WTC11 (cell line): ENCODE data around the gene P3H3. TPM values are rescaled to one million over a fixed set of nuclear protein-coding genes. Genes with fewer than 3 reads are reported as not detected.
A peak's percentile ranks its signal among the peaks of the same experiment; 100 is the strongest.

Source experiments
- ATAC-seq: fragments of 200-7000 bp; cut with Tn5 transposase; 2 replicates; pipeline ENCODE4 v1.10.0; 2021; ENCODE audit warnings: mild to moderate bottlenecking, moderate library complexity
- CTCF ChIA-PET: fragments of 300-600 bp; sonication (Branson Sonifier 250); formaldehyde crosslinking; loops from one replicate; lab custom pipeline; 2021; ENCODE audit warnings: antibody characterized with exemption; lab: Charles Lee
- POLR2A ChIA-PET: fragments of 350-600 bp; sonication (Branson Sonifier 250); formaldehyde crosslinking; loops from one replicate; lab custom pipeline; 2021; ENCODE audit warnings: antibody characterized with exemption; lab: Charles Lee
- DNase-seq: peaks from one replicate; pipeline ENCODE4 v3.0.0; 2021; ENCODE audit warnings: low spot score
- H3K27ac Mint-ChIP-seq: 2 replicates; pipeline ENCODE4 v1.8.0; 2021; ENCODE audit warnings: mixed read lengths
- H3K27me3 Mint-ChIP-seq: 2 replicates; pipeline ENCODE4 v1.8.0; 2021; ENCODE audit warnings: low read depth, mild to moderate bottlenecking, moderate library complexity, mixed read lengths
- H3K36me3 Mint-ChIP-seq: 2 replicates; pipeline ENCODE4 v1.8.0; 2021; ENCODE audit warnings: mixed read lengths
- H3K4me1 Mint-ChIP-seq: 2 replicates; pipeline ENCODE4 v1.8.0; 2022; ENCODE audit warnings: mixed read lengths
- H3K4me3 Mint-ChIP-seq: 2 replicates; pipeline ENCODE4 v1.8.0; 2021; ENCODE audit warnings: mild to moderate bottlenecking, moderate library complexity, mixed read lengths
- H3K9me3 Mint-ChIP-seq: 2 replicates; pipeline ENCODE4 v1.8.0; 2021; ENCODE audit warnings: mixed read lengths
- ARID4B ChIP-seq: sonication (generic); formaldehyde crosslinking; IDR thresholded peaks from 2 replicates; pipeline ENCODE4 v1.8.0; 2023; ENCODE audit warnings: missing genetic modification reagents, mild to moderate bottlenecking, borderline replicate concordance
- CREM ChIP-seq: sonication (generic); formaldehyde crosslinking; IDR thresholded peaks from 2 replicates; pipeline ENCODE4 v1.8.1; 2022; ENCODE audit warnings: mild to moderate bottlenecking, missing genetic modification reagents, moderate library complexity
- FOXJ3 ChIP-seq: sonication (generic); formaldehyde crosslinking; IDR thresholded peaks from 2 replicates; pipeline ENCODE4 v1.9.0; 2021; ENCODE audit warnings: missing genetic modification reagents, mild to moderate bottlenecking, borderline replicate concordance
- FOXP4 ChIP-seq: sonication (generic); formaldehyde crosslinking; IDR thresholded peaks from 2 replicates; pipeline ENCODE4 v1.8.0; 2022; ENCODE audit warnings: mild to moderate bottlenecking, missing genetic modification reagents
- GRHL2 ChIP-seq: fragments of 250-450 bp; sonication (Bioruptor Pico); IDR thresholded peaks from 2 replicates; pipeline ENCODE4 v1.8.0; 2022; ENCODE audit warnings: mild to moderate bottlenecking, moderate library complexity; ENCODE audit not compliant: insufficient replicate concordance, severe bottlenecking
- NFATC4 ChIP-seq: fragments of 250-450 bp; sonication (Bioruptor Pico); IDR thresholded peaks from 2 replicates; pipeline ENCODE4 v1.9.0; 2021; ENCODE audit warnings: mild to moderate bottlenecking
- NR3C1 ChIP-seq: sonication (generic); formaldehyde crosslinking; conservative IDR thresholded peaks from 2 replicates; pipeline ENCODE4 v1.8.1; 2023; ENCODE audit warnings: low read depth, mild to moderate bottlenecking, missing genetic modification reagents
- SMAD3 ChIP-seq: sonication (generic); formaldehyde crosslinking; IDR thresholded peaks from 2 replicates; pipeline ENCODE4 v1.8.0; 2022; ENCODE audit warnings: missing genetic modification reagents, mild to moderate bottlenecking, borderline replicate concordance
- TEAD1 ChIP-seq: sonication (generic); formaldehyde crosslinking; IDR thresholded peaks from 2 replicates; pipeline ENCODE4 v1.8.0; 2022; ENCODE audit warnings: mild to moderate bottlenecking, missing genetic modification reagents
- TP53 ChIP-seq: sonication (generic); formaldehyde crosslinking; IDR thresholded peaks from 2 replicates; pipeline ENCODE4 v1.8.1; 2023; ENCODE audit warnings: mild to moderate bottlenecking, missing genetic modification reagents
- ZBTB43 ChIP-seq: sonication (generic); formaldehyde crosslinking; IDR thresholded peaks from 2 replicates; pipeline ENCODE4 v1.8.1; 2023; ENCODE audit warnings: mild to moderate bottlenecking, missing genetic modification reagents
- ZNF232 ChIP-seq: sonication (generic); formaldehyde crosslinking; IDR thresholded peaks from 2 replicates; pipeline ENCODE4 v1.8.0; 2022; ENCODE audit warnings: mild to moderate bottlenecking, missing genetic modification reagents
- ZNF263 ChIP-seq: sonication (generic); formaldehyde crosslinking; IDR thresholded peaks from 2 replicates; pipeline ENCODE4 v1.8.1; 2022; ENCODE audit warnings: low read depth, mild to moderate bottlenecking, moderate library complexity, missing genetic modification reagents
- ZNF396 ChIP-seq: fragments of 250-450 bp; sonication (Bioruptor Pico); IDR thresholded peaks from 2 replicates; pipeline ENCODE4 v1.8.0; 2021; ENCODE audit warnings: mild to moderate bottlenecking, moderate library complexity, borderline replicate concordance
- total RNA-seq: library from RNA; stranded (reverse); gene quantifications from 3 replicates; pipeline ENCODE4 v1.2.3, GENCODE V29; 2021
- TF ChIP-seq, protein P1 (sequence below): fragments of 250-450 bp; sonication (Bioruptor Pico); IDR thresholded peaks from 2 replicates; pipeline ENCODE4 v1.9.0; 2021; ENCODE audit warnings: mild to moderate bottlenecking, borderline replicate concordance
- TF ChIP-seq, protein P2 (sequence below): fragments of 250-450 bp; sonication (Bioruptor Pico); IDR thresholded peaks from 2 replicates; pipeline ENCODE4 v1.9.0; 2021; ENCODE audit warnings: mild to moderate bottlenecking
- TF ChIP-seq, protein P3 (sequence below): sonication (generic); formaldehyde crosslinking; IDR thresholded peaks from 2 replicates; pipeline ENCODE4 v1.8.0; 2022; ENCODE audit warnings: missing genetic modification reagents

Gene P3H3
- total RNA-seq, 1 experiment from 2014 or later: 50.7 TPM

DNA sequence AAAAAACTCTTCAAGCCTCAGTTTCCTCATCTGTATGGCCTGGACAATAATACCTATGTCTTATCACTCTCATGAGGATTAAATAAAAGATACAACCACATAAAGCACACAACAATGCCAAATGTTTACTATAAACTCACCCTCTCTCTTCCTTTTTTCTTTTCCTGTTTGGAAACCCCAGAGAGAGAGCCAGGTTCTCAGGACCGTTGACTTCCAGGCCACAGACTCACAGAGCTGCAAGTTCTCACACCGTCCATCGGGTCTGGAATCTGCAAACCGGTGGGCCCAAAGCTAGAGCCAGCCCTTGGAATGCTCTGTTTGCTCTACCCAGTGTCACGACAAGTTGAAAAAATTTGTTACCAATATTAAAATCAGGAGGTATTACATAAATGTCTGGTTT lies 43.4 kb upstream of the P3H3 start (continued):
- no peak for TF ChIP-seq TEAD1 (CRISPR knock-in tag)

- Mint-ChIP-seq H3K4me1 (peaks cover 19% of the 10 kb centered on the region), H3K4me3 (no peak overlapping the region), H3K27ac (peak overlapping the region; percentile 47; the same call in 1 of the 2 replicates), H3K9me3 (no peaks in the 10 kb centered on the region), H3K36me3 (no peaks in the 10 kb centered on the region), H3K27me3 (peaks cover 3% of the 10 kb centered on the region)
- ChIA-PET CTCF (interaction anchor here (0.9 kb wide), 1 partner anchor 34 kb away, joined by 3 read pairs; the partner anchor contains the start of gene MLF2), POLR2A (interaction anchor here (0.6 to 1.0 kb wide), 2 partner anchors 97 to 119 kb away, joined by 3 read pairs; partner anchors contain the start of gene ZNF384)
- ATAC-seq (peak; percentile 59), DNase-seq (no peak)
- TF ChIP-seq CREM (CRISPR knock-in tag) (no peak), ZNF232 (CRISPR knock-in tag) (no peak), SMAD3 (CRISPR knock-in tag) (no peak), TP53 (CRISPR knock-in tag) (no peak), ZNF263 (CRISPR knock-in tag) (no peak), ZBTB43 (no peak), NR3C1 (CRISPR knock-in tag) (no peak), NFATC4 (no peak), GRHL2 (no peak), ARID4B (CRISPR knock-in tag) (no peak), ZNF396 (CRISPR knock-in tag) (no peak), FOXJ3 (no peak), FOXP4 (CRISPR knock-in tag) (no peak)
- TF ChIP-seq, protein P1, sequence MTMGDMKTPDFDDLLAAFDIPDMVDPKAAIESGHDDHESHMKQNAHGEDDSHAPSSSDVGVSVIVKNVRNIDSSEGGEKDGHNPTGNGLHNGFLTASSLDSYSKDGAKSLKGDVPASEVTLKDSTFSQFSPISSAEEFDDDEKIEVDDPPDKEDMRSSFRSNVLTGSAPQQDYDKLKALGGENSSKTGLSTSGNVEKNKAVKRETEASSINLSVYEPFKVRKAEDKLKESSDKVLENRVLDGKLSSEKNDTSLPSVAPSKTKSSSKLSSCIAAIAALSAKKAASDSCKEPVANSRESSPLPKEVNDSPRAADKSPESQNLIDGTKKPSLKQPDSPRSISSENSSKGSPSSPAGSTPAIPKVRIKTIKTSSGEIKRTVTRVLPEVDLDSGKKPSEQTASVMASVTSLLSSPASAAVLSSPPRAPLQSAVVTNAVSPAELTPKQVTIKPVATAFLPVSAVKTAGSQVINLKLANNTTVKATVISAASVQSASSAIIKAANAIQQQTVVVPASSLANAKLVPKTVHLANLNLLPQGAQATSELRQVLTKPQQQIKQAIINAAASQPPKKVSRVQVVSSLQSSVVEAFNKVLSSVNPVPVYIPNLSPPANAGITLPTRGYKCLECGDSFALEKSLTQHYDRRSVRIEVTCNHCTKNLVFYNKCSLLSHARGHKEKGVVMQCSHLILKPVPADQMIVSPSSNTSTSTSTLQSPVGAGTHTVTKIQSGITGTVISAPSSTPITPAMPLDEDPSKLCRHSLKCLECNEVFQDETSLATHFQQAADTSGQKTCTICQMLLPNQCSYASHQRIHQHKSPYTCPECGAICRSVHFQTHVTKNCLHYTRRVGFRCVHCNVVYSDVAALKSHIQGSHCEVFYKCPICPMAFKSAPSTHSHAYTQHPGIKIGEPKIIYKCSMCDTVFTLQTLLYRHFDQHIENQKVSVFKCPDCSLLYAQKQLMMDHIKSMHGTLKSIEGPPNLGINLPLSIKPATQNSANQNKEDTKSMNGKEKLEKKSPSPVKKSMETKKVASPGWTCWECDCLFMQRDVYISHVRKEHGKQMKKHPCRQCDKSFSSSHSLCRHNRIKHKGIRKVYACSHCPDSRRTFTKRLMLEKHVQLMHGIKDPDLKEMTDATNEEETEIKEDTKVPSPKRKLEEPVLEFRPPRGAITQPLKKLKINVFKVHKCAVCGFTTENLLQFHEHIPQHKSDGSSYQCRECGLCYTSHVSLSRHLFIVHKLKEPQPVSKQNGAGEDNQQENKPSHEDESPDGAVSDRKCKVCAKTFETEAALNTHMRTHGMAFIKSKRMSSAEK: no peak
- TF ChIP-seq, protein P2, sequence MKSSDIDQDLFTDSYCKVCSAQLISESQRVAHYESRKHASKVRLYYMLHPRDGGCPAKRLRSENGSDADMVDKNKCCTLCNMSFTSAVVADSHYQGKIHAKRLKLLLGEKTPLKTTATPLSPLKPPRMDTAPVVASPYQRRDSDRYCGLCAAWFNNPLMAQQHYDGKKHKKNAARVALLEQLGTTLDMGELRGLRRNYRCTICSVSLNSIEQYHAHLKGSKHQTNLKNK (CRISPR knock-in tag): no peak
- TF ChIP-seq, protein P3, sequence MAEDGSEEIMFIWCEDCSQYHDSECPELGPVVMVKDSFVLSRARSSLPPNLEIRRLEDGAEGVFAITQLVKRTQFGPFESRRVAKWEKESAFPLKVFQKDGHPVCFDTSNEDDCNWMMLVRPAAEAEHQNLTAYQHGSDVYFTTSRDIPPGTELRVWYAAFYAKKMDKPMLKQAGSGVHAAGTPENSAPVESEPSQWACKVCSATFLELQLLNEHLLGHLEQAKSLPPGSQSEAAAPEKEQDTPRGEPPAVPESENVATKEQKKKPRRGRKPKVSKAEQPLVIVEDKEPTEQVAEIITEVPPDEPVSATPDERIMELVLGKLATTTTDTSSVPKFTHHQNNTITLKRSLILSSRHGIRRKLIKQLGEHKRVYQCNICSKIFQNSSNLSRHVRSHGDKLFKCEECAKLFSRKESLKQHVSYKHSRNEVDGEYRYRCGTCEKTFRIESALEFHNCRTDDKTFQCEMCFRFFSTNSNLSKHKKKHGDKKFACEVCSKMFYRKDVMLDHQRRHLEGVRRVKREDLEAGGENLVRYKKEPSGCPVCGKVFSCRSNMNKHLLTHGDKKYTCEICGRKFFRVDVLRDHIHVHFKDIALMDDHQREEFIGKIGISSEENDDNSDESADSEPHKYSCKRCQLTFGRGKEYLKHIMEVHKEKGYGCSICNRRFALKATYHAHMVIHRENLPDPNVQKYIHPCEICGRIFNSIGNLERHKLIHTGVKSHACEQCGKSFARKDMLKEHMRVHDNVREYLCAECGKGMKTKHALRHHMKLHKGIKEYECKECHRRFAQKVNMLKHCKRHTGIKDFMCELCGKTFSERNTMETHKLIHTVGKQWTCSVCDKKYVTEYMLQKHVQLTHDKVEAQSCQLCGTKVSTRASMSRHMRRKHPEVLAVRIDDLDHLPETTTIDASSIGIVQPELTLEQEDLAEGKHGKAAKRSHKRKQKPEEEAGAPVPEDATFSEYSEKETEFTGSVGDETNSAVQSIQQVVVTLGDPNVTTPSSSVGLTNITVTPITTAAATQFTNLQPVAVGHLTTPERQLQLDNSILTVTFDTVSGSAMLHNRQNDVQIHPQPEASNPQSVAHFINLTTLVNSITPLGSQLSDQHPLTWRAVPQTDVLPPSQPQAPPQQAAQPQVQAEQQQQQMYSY (CRISPR knock-in tag): no peak
These were observed 41.7 kb upstream of the P3H3 start for GRCh38 chr12:6786416-6787094.
